Measurements from ENCODE around the gene TEX22.

GRCh38 chr14:105460116-105460515, 61.8 kb downstream of the TEX22 start:
- TF ChIP-seq CTCF (IDR thresholded peaks at IDR 0.05) (no peak), POLR2AphosphoS5 (IDR thresholded peaks at IDR 0.05) (no peak), POLR2A (IDR thresholded peaks at IDR 0.05) (no peak)
